GM19193 (cell line): Measurements from ENCODE around the gene FOS.

Experiments used
- POLR2A ChIP-seq: IDR thresholded peaks from 4 replicates; pipeline ENCODE4 v1.6.1; 2011; ENCODE audit not compliant: insufficient read depth, insufficient read length; ENCODE audit errors: extremely low read depth

FOS gene

GRCh38 chr14:75292886-75293285, 14.3 kb downstream of the FOS start:
- TF ChIP-seq POLR2A = no peak

- TF ChIP-seq POLR2A = no peak
Measured at GRCh38 chr14:75293920-75294648, 15.5 kb downstream of the FOS start.

GRCh38 chr14:75294649-75295033, 16.0 kb downstream of the FOS start:
- TF ChIP-seq POLR2A = no peak

GRCh38 chr14:75295061-75295461, 16.4 kb downstream of the FOS start:
- no peak for TF ChIP-seq POLR2A

GRCh38 chr14:75295491-75296345, 17.1 kb downstream of the FOS start:
- TF ChIP-seq POLR2A = no peak

GRCh38 chr14:75297411-75298040, 18.9 kb downstream of the FOS start:
- no peak for TF ChIP-seq POLR2A

GRCh38 chr14:75298187-75298965, 19.7 kb downstream of the FOS start:
- no peak for TF ChIP-seq POLR2A

GRCh38 chr14:75299059-75299458, 20.4 kb downstream of the FOS start:
- TF ChIP-seq POLR2A = no peak

- TF ChIP-seq POLR2A = no peak
Measured at GRCh38 chr14:75299576-75299975, 20.9 kb downstream of the FOS start.

- TF ChIP-seq POLR2A = no peak
Measured at GRCh38 chr14:75301666-75302325, 23.2 kb downstream of the FOS start.

GRCh38 chr14:75303381-75303789, 24.8 kb downstream of the FOS start:
- no peak for TF ChIP-seq POLR2A

GRCh38 chr14:75306927-75307699, 28.5 kb downstream of the FOS start:
- TF ChIP-seq POLR2A = no peak

- no peak for TF ChIP-seq POLR2A
Measured at GRCh38 chr14:75307700-75308379, 29.2 kb downstream of the FOS start.
